ENCODE results near the gene BUB1.

DNA sequence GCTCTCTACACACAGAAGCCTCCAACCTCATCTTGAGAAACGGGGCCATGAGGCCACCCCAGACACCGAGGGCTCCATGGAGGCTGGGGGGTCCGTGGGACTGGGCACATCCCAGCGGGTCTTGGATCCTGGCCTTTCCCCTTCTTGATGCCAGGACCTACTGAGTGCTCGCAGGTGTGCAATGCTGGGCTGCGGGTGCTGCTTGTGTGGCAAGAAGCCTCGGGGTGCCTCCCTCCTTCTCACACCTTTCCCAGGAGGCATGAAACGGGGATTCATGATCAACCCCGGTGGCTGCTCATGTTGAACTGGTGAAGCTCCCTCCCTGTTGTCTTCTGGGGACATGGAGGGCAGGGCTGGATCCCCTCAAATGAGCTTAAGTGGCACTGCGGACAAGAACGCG is 2.0 kb upstream of the BUB1 start:
- TF ChIP-seq POLR2A (IDR thresholded peaks at IDR 0.05; ENCODE audit: low read depth, low read length) (no peak), POLR2AphosphoS5 (IDR thresholded peaks at IDR 0.05; ENCODE audit: low read depth, low read length) (no peak), TAF1 (IDR thresholded peaks at IDR 0.05; ENCODE audit: borderline replicate concordance, low read depth, low read length) (no peak)

All from GM12892 (cell line).